Limb (tissue), 2 donors: Measurements from ENCODE around the gene CRTC3.
"Not testable (repeated sequence)": the region's sequence is repeated elsewhere in the genome, so short reads cannot be mapped to it uniquely, and the experiment has no call there.

Experiments used
- DNase-seq, 2 donors: peaks; one replicate each; pipeline ENCODE4 v3.0.0-alpha.2; 2016; ENCODE audit errors: extremely low spot score in 2 of 2

Gene CRTC3

DNA sequence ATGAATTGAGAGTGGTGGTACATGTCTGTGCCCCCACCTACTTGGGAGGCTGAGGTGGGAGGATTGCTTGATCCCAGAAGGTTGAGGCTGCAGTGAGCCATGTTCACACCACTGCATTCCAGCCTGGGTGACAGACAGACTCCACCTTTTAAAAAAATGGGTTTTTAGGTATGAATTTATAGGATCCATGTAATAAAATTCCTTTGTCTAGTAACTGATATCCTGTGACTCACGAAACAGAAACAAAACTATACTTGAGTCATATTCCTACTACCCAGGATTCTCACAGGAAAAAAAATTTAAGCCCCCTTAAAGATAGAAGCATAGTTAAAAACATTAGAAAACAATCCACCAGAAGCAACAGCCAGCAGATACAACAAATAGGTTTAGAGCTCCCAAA is 10.0 kb upstream of the CRTC3 start:
- DNase-seq = no peak

DNA sequence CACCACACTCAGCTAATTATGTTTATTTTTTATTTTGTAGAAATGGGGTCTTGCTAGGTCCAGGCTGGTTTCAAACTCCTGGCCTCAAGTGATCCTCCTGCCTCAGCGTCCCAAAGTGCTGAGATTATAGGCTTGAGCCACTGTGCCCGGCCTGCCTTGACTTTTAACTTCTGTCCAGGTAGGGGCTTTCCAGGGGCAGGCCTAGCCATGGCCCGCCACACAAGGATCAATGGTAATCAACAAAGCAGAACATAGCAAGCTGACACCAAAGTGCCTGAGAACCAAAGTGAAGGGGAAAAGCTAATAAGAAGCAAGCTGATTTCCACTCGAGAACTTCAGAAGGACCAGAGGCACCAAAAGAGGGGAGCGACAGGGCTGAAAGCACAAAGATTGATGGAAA is 9.4 kb upstream of the CRTC3 start:
- DNase-seq = no peak

DNA sequence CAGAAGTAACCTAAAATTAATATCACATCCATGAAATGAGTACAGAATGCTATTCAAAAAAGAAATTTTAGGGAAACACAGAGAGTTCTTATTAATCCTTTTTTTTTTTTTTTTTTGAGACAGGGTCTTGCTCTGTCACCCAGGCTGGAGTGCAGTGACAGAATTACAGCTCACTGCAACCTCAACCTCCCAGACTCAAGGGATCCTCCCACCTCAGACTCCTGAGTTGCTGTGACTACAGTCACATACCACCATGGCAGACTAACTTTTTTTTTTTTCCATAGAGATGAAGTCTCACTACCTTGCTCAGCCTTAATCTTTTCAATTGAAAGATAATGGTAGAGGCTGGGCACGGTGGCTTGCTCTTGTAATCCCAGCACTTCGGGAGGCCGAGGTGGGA is 6.3 kb upstream of the CRTC3 start:
- DNase-seq = no peak

DNA sequence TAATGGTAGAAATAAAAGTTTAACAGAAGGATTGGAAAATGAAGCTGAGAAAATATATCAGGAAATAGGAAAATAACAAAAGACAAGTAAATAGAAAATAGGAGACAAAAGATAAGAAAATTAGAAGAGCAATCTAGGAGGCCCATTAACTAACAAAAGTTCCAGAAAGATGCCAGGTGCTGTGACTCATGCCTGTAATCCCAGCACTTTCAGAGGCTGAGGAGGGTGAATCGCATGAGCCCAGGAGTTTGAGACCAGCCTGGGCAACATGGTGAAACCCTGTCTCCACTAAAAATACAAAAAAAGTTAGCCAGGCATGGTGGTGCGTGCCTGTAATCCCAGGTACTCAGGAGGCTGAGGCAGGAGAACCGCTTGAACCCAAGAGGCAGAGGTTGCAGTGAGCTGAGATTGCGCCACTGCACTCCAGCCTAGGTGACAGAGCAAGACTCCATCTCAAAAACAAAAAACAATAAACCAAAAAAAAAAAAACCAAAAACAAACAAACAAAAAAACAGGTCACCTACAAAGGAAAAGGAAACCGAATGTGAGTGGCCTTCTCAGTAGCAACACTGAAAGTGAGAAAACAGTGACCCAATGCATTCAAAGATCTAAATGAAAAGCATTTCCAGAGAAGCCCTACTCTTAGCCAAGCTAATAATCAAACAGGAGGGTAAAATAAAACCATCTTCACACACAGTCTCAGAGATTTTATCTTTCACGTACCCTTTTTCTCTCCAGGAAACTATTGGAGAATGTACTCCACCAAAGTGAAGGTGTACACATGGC is 5.5 kb upstream of the CRTC3 start:
- DNase-seq = not testable (repeated sequence)

DNA sequence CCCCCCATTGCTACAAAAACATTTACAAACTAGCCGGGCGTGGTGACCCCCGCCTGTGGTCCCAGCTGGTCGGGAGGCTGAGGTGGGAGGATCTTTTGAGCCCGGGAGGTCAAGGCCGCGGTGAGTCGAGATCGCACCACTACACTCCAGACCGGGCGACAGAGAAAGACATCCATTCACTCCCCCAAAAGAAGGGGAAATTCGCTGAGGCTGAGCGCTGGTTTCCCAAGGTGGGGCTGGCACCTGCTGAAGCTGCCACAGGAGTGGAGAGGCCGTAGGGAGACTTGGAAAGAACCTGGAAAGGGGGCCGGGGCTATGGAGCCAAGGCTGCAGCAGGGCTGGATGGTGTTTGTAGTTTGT is 732 bp upstream of the CRTC3 start:
- DNase-seq = no peak

DNA sequence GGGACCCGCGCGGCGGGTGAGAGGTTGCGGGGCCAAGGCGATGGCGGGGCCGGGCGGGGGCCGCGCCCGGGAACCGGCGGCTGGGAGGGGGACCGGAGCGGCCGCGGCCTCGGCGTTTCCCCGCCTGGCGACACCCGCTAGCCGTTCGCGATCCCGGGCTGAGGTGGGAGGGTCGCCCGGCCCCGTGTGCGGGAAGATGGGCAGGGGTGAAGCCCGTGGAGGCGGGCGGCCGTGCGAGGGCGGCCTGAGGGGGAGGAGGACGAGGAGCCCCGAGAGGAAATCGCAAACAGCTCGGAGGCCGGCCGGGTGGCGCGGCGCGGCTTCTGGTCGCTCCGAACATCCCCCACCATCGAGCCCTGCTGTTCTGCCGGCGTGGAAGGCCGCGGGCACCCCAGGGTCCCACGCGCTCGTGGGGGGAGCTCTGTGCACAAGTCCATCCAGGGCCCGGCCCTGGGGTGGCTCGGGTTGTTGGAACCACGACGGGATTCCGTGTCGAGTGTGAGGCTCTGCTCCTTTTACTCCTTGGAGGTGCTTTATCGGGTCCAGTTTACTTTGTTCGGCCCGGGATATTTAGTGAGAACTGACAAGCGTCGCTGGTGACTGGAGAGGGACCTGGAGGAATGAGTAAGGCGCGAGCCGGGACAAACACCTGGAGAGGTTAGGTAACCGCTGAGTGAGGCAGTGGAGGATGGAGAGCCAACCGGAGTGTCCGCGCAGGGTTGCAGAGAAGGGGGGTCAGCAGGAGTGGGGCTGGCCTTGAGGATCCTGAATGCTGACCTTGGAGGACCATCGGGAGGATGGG is 728 bp downstream of the CRTC3 start:
- peak; percentile 10 to 79 for DNase-seq

DNA sequence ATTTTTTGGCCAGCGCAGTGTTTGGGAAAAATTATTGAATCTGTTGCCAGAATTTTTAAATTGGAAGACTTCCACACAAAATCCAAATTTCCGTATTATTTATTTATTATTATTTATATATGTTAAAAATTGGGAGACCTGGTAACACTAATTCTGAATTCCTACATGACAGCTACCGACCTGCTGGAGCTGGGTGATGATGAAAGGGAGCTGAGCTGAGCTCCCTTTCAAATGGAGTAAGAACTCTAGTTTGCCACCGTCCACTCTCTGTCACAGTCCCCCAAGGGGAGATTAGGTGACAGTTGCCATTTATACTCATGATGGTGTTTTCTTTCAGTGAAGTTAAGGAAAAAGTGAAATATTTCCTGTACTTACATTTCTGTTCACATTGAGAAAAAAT is 1.4 kb downstream of the CRTC3 start:
- DNase-seq = no peak

DNA sequence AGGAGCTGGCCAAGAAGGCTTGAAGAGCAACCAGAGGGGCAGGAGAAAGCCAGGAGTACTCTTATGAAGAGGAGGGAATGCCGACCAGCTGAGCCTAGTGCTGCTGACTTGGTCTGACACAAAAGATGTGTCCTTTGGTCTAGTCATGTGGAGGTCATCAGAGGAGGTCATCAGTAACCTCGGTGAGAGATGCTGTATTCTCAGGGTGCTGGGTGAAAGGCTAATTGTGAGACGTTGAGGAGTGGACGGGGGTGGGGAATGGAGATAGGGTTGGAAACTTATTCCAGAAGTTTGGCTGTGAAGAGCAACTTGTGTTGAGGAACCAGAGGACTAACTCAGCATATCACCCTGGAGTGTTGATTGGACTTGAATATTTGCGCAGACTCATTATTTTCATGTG is 5.5 kb downstream of the CRTC3 start:
- DNase-seq = no peak

DNA sequence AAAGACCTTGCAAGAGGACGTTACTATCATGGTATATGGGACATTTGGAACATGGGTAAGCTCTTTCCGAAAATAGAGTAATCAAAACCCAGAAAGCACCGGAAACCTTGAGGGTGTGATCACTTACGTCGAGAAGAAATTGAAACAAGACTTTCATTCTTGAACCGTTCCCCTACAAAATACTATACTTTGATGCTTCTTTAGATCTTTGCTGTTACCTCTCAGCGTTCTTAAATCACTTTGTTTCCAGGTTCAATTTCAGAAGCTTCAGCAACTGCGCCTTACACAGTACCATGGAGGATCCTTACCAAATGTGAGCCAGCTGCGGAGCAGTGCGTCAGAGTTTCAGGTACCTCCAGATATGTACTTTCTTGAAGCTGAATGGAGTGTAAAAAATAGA is 10.1 kb downstream of the CRTC3 start:
- no peak for DNase-seq

DNA sequence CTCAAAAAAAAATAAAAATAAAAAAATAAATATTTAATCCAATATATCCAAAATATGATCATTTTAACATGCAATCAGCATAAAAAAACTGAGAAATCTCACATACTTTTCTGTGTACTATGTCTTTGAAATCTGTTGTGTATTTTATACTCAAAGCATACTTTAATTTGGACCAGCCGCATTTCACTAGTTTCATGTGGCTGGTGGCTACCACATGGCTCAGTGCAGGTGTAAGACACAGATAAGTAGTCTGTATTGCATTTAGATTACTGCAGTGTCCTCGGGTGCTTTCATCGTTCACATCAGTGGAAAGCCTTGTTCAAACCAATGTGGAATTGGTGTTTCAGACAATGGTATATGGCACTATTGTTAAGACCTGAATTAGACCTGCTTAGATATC is 11.0 kb downstream of the CRTC3 start:
- DNase-seq = no peak

DNA sequence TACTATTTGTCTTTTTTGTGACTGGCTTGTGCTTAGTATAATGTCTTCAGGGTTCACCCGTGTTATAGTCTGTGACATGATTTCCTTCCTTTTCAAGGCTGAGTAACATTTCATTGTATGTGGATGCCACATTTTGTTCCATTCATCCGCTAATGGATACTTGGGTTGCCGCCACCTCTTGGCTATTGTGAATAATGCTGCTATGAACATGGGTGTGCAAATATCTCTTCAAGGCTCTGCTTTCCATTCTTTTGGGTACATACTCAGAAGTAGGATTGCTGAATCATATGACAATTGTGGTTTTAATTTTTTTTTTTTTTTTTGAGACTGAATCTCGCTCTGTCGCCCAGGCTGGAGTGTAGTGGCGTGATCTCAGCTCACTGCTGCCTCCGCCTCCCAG is 15.4 kb downstream of the CRTC3 start:
- no peak for DNase-seq

DNA sequence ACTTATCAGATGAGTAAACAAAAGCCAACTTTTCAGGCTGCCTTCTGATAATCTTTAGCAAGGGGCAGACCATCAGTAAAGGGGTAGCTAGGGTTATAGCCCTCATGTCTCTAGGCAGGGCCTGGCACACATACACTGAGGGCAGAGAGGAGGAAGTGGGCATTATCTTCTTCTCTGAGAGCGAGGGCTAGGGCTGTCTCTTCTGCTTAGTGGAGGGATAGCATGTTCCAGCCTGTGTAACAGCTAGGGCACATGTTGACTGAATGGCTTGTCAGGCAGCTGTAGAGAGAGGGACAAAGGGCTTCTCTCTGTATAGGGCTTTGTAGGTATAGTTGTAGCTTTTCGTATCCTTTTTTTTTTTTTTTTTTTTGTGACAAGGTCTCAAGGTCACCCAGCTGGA is 17.8 kb downstream of the CRTC3 start:
- no peak for DNase-seq

DNA sequence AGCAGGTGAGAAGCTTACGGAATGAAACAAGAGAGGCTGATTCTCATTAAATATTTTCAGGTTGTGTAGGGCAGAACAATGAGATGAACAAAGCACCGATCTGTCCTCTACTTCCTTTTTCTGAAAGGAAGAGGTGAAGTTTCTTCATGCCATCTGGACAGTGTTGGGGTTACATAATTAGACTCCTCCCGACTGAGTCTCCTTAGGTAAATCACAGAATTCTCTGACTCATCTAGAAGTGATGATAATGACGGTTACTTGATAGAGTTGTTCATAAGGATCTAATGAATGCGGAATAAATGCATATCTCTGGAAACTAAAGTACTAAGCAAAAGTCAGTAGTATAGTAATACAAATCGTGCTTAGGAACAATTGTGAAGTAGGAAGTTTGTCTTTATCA is 21.2 kb downstream of the CRTC3 start:
- DNase-seq = no peak

DNA sequence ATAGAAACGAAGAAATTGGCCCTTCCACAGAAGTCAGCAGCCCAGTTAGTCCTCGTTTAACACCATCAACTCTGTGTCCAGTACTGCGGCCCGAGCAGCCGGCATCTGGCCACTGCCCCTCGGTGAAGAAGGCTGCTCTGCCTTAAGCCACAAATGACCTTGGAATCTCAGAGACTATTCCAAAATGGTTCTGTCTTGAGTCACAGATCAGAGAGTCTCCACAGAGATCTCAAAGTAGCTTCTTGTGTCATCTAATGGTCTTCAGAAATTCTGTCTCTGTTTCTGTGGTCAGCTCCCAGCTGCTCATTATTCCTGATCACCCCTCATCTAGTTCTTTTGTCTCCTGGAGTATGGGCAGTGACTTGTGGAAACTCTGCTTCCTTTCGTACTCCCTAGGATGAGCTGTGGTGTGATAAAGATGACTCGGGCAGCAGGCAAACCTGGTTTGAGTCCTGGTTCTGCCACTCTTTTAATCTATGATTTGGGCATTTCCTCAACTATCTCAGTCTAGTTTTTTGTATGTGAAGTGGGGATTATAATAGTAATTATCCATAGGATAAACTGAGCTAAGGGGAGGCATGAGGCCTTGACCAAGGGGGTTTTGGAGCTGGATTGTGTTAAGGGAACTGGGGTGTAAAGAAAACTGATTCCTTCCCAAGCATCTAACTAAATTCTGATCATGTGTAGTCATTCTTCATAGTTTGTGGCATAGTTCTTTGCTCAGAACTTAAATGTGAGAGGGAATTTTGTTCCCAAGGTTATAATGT is 22.6 kb downstream of the CRTC3 start:
- peak in 1 of 2 donors; percentile 8 for DNase-seq

DNA sequence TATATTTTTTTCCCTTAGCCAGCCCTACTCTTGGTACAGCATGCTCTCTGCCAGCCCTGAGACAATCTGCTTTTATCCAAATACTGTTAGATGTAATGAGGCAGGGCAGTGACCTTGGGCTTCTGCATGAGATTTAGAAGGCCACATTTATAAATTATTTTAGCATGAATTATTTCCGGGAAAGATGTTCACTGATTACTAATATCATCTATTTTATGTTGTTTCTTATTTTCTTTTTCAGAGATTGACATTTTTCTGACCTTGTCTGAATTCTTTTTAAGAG is 23.1 kb downstream of the CRTC3 start:
- no peak for DNase-seq

DNA sequence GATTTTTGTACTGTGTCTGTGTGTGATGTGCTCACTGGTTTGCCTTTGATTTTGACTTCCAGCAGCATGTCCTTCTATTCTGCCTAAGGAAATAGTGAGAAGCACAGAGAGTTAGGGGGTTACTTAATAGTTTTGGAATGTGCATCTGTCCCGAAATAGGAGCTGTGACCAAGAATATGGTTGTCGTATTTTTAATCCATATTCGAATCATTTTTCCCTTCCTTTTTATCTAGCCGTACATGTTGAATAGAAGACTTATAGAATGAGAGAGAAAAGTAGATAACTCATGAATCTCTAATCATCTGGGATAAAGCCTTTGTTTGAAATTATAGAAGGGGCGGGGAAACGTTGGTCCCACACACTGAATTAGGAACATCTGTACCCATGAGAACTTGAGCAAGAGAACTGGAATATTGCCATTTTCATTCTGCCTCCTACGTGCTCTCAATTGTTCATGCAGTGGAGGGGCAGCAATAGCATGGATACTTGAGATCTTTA is 23.6 kb downstream of the CRTC3 start:
- DNase-seq = peak in 1 of 2 donors; percentile 86

DNA sequence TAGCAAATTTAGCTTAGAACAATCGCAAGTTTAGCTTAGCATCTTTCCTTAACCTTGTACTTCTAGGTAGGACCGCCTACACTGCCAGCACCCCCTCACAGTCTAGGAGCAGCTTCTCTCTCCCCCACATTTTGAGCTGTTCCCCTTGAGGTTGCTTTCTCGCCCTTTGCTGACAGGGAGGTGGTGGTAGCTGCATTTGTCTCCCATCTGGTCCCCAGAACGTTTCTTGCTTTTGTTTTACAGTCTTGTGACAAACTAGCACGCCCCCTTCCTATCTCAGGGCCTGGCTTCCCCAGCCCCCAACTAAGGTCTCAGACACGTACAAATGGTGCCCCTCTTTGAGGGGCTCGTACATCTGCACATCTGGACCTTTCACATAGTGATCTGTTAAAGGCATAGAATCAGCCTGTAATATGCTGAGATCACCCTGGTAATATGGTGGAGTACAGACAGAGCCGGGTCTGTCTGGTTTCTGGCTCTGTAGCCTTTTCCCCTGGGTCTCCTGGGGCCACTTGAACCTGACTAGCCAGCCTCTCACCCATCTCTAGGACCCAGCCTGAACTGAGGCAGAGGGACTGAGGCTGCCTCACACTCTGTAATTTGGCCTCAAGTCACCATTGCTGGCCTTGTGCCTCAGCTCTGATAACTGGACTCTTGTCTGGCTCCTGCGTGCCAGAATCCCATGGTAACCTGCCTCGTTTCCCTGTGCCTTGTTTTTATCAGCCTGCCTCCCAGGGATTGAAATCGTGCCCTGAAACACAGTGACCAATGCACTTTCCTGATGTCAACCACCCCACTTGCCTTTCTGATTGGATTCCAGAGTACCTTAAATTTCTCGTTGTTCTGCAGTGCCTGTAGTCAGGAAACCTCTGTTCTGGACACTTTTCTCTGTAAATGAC is 27.7 kb downstream of the CRTC3 start:
- peak in 1 of 2 donors; percentile 50 for DNase-seq

DNA sequence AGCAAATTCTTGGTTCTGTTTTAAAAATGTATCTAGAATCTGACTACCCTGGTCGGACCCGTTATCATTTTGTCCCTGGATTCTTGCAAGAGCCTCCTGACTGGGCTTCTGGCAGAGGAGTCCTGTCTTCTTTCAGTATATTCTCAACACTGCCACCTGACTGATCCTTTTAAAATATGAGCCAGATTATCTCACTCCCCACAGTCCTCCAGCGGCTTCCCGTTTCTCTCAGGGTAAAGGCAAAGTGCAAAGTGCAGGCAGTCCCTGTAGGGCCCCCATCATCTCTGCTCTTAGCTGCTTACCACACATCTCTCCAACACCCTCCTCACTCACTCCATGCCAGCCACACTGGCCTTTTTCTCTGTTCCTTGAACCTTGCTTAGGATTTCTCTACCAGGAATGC is 28.4 kb downstream of the CRTC3 start:
- no peak for DNase-seq

DNA sequence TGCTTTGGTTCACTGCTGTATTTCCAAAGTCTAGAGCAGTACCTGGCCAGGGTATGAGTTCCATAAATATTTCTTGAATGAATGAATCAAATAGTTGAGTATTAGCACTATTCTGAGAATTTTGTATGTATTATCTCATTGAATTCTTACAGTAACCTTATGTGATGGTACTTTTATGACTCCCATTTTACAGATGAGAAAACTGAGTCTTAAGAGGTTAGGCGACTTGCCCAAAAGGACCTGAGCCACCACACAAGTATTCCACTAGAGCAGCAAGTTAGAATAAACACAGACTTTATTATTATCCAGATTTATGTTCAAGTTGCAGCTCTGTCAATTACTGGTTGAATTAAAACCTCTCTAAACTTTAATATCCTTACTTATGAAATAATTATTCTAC is 29.4 kb downstream of the CRTC3 start:
- no peak for DNase-seq

DNA sequence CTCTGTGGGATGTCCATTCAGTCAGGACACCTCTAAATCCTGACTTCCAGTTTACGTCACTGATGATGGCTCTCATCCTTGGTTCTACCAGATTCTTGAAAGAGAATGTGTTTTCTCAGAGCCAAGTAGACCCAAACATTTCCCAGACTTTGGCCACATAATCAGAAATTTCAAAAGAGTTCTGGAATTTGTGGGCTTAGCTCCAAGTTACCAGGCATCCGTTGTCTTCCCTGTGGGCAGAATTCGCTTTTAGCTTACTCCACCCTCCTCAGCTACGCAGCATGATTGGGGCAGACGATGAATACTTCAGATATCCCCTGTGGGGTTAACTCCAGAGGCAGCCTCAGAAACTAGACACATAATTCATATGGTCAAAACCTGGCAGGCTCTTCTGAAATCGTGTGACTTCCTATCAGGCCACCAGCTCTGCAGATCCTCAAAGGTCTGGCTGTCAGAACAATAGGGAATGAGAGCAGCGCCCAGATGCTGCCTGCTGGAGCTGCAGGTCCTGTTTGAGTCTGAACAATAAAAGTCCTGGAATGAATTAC is 30.6 kb downstream of the CRTC3 start:
- DNase-seq = no peak
